ENCODE measurements around the gene CASP9.
A peak's percentile ranks its signal among the peaks of the same experiment; 100 is the strongest.

CASP9 gene

GRCh38 chr1:15524021-15524282 lies at the start of gene CASP9:
CASP9 (minus strand) TSS chr1:15524215; CDS start chr1:15524200, 15 bp downstream.
- no peak for DNase-seq (ENCODE audit: low read depth)

DNA sequence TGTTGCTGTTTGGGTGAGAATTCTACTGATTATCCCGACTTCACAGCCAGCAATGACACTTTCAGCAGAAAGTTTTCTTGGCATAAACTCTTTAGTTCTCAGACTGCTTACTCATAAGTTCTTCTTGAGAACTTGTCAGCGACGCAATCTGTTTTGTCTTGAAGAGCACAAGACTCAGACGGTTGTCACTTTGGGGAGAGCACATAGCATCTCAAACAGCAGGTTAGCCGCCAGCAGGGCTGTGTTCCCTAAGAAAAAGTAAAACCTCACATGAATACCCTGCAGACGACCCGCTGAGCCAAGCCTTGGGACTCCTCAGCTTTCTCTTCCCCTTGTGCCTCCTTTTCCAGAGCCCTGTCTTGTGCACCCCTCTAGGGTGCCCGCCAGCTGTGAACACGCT lies 49.5 kb upstream of the CASP9 start:
- peak; percentile 36 for DNase-seq (ENCODE audit: low read depth)

DNA sequence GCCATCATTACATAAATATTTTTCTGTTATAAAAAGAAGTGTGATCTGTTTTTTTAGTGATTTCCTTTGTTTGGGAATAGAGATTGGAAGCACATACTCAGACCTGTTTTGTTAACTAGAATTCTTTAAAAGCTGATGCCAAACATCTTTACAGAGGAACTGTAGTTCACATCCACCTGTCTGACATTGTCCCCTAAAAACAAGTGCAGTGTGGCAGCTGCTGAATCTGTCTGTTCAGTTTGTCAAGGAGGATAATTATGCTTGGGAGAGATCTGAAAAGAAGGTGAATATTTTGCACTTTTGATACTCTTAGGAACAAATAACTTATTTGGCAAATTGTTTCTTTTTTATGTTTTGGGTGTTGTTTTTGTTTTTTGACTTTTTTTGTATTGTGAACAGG lies 47.3 kb upstream of the CASP9 start:
- DNase-seq (ENCODE audit: low read depth): no peak

DNA sequence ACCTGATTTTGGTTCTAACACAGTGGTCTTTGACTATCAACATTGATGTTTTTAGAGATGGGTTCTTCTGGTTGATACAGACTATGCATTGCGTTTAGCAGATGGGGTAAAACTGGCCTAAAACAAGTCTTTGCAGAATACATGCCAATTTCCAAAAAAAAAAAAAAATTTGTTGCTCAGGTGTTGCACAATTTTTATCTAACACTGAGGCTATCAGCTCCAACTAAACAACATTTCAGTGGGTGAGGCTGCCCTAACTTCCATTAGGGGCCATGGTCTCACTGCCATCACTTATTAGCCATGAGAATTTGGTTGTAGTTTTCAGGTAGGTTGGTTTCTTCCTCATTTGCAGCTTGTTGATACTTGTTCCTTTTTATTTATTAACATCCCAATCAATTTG lies 46.8 kb upstream of the CASP9 start:
- no peak for DNase-seq (ENCODE audit: low read depth)

DNA sequence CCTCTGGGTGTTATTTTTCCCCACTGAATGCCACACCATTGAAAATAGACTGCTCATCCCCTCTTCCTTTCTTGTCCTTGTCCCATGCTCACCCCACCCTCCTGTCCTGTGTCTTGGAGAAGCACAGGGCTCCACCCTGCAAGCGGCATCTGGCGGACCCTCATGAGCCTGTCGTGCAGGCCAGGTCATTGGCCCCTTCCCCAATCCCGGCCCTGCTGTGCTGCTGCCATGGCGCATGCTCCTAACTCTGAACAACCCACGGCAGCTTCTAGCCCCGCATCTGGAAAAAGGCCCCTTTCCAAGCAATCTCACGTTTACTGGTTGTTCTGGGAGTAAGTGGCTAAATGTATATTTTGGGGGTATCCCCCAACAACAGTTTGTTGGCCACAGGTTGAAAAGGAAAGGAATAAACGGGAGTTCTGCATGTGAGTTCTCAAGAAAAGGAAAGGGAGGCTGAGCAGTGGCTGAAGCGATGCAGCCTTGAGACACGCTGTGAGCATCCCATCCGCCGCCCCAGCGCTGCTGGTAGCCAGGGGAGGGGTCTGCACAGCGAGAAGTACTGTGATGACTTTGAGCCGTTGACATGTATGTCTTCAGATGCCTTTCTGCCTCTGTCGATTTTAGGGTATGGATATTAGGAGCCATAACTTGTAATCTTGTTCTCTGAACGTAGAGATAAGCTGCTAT lies 44.5 kb upstream of the CASP9 start:
- DNase-seq (ENCODE audit: low read depth): no peak

DNA sequence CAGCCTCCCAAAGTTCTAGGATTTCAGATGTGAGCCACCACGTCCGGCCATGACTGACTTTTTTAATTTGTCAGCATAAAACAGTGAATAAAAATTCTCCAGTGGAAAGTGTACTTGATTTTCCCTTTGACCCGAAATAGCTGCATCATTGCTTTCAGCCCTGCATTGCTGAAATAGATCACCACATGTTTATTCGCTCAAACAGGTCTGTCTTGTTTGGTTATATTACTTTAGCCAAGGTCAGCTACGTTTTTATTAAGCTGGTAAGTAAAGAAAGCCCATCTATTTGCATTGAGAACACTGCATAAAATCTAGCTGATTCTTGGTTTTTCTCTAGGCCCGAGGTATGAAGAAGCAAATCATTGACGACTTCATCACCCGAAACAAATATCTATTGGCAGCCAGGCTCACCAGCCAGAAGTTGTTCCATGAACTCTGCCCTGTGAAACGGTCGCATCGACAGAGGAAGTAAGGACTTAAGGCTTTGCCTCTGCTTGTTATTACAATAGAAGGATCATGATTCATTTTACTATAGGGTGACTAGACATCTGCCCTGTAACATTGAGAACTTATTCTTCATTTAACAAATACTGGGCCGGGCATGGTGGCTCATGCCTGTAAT lies 35.3 kb upstream of the CASP9 start:
- no peak for DNase-seq (ENCODE audit: low read depth)

GRCh38 chr1:15558516-15558915 lies 34.5 kb upstream of the CASP9 start:
- DNase-seq (ENCODE audit: low read depth): no peak

DNA sequence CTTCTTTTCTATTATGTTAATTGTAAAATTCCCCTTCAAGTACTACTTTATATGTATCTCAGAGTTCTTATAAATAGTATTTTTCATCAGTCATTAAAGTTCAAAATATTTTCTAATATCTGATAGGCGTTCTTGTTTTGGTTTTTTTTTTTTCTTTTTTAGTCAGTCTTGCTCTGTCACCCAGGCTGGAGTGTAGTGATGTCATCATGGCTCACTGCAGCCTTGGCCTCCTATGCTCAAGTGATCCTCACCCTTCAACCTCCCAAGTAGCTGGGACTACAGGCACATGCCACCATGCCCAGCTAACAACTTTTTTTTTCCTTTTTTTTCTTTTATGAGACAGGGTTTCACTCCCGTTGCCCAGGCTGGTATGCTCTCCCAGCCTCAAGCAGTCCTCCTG lies 33.6 kb upstream of the CASP9 start:
- DNase-seq (ENCODE audit: low read depth): no peak

GRCh38 chr1:15557008-15557407 lies 33.0 kb upstream of the CASP9 start:
- DNase-seq (ENCODE audit: low read depth): no peak

DNA sequence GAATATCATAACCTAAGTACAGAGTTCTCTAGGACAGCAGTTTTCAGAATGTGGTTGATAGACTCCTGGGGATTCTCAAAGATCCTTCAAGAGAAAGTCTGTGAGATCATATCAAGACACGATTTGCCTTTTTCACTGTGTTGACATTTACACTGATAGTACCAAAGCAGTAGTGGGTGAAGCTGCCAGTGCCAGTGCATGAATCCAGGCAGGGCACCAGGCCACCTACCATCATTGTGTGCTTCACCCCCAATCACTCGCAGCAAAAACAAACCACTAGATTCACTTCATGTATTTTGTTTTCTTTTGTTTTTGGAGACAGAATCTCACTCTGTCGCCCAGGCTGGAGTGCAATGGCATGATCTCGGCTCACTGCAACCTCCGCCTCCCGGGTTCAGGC lies 26.6 kb upstream of the CASP9 start:
- no peak for DNase-seq (ENCODE audit: low read depth)

GRCh38 chr1:15546641-15547040 lies 22.6 kb upstream of the CASP9 start:
- no peak for DNase-seq (ENCODE audit: low read depth)

DNA sequence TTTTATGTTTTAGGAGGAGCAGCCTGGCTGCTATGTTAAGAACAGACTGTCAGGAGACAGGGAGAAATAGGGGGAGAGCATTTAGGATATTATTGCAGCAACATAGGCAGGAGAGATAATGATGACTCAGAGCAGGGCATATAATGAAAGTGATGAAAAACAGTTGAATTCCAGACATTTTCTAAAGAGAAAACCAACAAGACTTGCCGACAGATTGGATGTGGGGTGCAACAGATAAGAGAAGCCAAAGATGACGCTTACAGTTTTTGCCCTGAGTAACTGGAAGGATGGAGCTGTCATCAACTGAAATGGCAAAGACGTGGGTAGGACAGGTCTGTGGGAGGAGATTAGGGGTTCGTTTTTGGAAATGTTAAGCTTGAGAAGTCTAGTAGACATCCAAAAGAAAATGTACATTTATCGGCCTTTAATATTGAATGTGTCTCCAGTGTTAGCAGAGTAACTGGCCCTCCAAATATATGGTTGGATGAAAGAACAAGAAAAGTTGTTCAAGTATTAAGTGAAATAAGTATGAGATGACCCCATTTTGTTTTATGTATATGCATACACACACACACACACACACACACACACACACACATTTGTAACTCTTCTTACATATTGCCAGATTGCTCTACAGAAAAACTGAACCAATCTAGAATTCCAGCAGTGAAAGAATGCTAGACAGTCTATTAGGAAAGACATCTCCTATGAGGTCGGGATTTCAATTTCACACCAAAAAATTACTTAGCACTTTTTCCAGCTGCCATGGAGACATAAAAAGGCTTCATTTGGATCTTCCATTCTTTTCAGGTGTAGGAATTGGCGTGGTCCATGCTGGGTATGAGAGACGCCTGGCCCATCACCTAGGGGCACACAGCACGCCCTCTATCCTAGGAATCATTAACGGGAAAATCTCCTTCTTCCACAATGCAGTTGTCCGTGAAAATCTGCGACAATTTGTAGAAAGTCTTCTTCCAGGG lies 19.9 kb upstream of the CASP9 start:
- peak; percentile 70 for DNase-seq (ENCODE audit: low read depth)

DNA sequence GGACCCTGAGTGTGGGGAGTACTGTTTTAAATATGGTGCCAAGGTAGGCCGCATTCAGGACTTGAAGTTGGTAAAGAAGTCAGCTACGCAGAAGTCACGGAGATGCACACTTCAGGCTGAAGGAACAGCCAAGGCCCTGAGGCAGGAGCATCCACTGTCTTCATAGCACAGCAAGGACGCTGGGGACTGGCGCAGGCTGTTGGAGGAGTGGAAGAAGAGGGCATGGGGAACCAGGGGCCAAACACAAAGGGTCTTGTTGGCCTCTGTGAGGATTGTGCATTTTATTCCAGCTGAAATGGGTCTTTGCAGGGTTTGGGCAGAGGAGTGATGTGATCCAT lies 19.2 kb upstream of the CASP9 start:
- no peak for DNase-seq (ENCODE audit: low read depth)

DNA sequence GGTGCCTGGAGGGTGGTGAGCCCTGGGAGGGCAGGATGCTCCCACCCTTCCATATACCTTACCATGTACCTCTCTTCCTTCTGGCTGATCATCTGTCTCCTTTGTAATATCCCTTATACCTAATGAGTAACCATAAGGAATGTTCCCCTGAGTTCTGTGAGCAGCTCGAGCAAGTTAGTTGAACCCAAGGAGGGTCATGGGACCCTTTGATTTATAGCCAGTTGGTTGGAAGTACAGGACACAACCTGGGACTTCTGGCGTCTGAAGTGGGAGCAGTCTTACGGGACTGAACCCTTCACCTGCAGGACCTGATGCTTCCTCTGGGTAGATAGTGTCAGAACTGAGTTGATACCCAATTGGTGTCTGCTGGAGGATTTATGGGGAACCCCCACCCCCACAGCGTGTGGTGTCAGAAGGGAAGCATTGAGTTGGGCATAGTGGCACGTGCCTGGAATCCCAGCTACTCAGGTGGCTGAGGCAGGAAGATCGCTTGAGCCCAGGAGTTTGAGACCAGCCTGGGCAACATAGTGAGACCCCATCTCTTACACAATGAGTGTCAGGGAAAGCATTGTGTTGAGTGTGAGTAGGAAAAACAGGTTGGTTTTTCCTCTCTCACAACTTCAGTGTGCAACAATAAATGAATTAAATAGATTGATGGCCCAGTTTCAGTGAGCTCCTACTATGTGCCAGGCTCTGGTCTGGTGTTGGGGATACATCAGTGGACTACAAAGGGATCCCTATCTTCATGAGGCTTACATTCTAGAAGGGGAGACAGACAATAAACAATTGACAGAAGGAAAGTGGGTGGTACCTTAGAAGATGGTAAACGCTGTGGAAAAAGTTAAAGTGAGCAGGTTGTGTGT lies 18.6 kb upstream of the CASP9 start:
- no peak for DNase-seq (ENCODE audit: low read depth)

GRCh38 chr1:15541231-15541792 lies 17.3 kb upstream of the CASP9 start:
- no peak for DNase-seq (ENCODE audit: low read depth)

DNA sequence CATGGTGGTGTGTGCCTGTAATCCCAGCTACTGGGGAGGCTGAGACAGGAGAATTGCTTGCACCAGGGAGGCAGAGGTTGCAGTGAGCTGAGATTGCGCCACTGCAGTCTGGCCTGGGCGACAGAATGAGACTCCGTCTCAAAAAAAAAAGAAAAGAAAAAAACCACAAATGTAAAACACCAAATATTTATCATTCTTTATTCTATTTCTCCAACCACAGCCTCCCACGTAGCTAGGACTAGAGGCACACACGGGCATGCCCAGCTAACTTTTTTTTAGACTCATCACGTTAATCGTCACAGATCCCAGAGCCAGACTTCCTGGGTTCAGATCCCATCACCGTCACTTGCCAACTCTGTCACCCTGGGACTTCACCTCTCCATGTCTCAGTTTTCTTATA lies 16.2 kb upstream of the CASP9 start:
- peak; percentile 44 for DNase-seq (ENCODE audit: low read depth)

DNA sequence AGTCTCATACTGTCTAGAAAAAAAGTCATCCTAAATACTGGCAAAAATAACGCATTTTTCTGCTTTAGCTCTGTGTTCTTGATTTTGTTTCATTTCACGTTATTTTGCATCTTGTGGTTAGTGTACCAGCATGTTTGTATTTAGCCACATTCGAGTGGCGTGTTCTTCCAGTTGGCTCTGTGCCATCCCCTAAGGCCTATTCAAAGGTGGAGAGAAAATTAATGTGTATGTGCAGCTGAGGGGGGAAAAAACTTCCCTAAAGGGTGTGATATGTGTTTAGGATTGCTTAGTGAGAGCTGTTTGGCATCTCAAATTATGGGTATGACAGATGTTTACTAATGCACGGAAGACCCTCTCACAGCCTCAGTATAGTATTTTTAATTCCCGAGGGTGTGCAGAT lies 14.8 kb upstream of the CASP9 start:
- DNase-seq (ENCODE audit: low read depth): no peak

- DNase-seq (ENCODE audit: low read depth): no peak
Observed at GRCh38 chr1:15531682-15532081, 7.7 kb upstream of the CASP9 start.

- DNase-seq (ENCODE audit: low read depth): no peak
Observed at GRCh38 chr1:15531003-15531402, 7.0 kb upstream of the CASP9 start.

GRCh38 chr1:15526490-15527339 lies 2.7 kb upstream of the CASP9 start, which contains the start of gene DNAJC16:
DNAJC16 (plus strand) TSS chr1:15526848; CDS start chr1:15529106, 2,258 bp downstream.
- DNase-seq (ENCODE audit: low read depth): peak; percentile 99

- no peak for DNase-seq (ENCODE audit: low read depth)
Observed at GRCh38 chr1:15526021-15526489, 2.0 kb upstream of the CASP9 start.
